ENCODE measurements around the gene HSD17B14. TPM values are rescaled to one million over a fixed set of nuclear protein-coding genes. Genes with fewer than 3 reads are reported as not detected.

HSD17B14 gene
- total and polyA plus RNA-seq, 2 of the 13 experiments (the other 11 are each of a cell fraction or from before 2014, with no cell fraction given) = 0.58 to 1.2 TPM

DNA sequence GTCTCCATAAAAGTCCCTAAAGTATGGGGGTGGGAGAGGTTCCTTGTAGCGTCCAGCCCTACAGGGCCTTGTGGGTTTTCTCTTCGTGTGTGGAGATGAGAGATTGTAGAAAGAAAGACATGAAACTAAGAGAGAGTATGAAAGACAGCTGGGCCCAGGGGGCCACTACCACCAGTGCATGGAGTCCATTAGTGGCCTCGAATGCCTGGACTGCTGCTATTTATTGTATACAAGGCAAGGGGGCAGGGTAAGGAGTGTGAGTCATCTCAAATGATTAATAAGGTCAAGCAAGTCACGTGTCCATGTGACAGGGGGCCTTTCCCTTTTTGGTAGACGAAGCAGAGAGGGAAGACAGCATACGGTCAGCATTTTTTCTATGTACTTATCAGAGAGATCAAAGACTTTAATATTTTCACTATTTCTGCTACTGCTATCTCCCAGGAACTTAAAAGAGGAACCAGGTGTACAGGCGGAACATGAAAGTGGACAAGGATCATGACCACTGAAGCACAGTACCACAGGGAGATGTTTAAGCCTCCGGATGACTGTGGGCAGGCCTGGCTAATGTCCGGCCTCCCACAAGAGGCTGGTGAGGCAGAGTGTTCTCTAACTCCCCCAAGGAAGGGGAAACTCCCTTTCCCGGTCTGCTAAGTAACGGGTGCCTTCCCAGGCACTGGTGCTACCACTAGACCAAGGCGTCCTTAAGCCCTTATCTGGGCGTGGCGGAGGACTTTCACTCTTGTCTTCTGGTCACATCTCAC, 55.5 kb downstream of the HSD17B14 start (continued):
- TF ChIP-seq ZNF34 (CRISPR knock-in tag; IDR thresholded peaks at IDR 0.05; ENCODE audit: borderline replicate concordance) = no peak
- TF ChIP-seq REL (CRISPR knock-in tag; conservative IDR thresholded peaks at IDR 0.05) = no peak
- no peak for TF ChIP-seq ZNF776 (CRISPR knock-in tag; IDR thresholded peaks at IDR 0.05)
- no peak for TF ChIP-seq ZNF772 (CRISPR knock-in tag; IDR thresholded peaks at IDR 0.05)
- TF ChIP-seq, protein P1, sequence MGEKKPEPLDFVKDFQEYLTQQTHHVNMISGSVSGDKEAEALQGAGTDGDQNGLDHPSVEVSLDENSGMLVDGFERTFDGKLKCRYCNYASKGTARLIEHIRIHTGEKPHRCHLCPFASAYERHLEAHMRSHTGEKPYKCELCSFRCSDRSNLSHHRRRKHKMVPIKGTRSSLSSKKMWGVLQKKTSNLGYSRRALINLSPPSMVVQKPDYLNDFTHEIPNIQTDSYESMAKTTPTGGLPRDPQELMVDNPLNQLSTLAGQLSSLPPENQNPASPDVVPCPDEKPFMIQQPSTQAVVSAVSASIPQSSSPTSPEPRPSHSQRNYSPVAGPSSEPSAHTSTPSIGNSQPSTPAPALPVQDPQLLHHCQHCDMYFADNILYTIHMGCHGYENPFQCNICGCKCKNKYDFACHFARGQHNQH (CRISPR knock-in tag; IDR thresholded peaks at IDR 0.05) = 0 out of 2 replicates have a peak, but pooled peaks have one; percentile 44
- 0 out of 2 replicates have a peak, but pooled peaks have one; percentile 30 for TF ChIP-seq SALL1 (CRISPR knock-in tag; IDR thresholded peaks at IDR 0.05)
- TF ChIP-seq, protein P2, sequence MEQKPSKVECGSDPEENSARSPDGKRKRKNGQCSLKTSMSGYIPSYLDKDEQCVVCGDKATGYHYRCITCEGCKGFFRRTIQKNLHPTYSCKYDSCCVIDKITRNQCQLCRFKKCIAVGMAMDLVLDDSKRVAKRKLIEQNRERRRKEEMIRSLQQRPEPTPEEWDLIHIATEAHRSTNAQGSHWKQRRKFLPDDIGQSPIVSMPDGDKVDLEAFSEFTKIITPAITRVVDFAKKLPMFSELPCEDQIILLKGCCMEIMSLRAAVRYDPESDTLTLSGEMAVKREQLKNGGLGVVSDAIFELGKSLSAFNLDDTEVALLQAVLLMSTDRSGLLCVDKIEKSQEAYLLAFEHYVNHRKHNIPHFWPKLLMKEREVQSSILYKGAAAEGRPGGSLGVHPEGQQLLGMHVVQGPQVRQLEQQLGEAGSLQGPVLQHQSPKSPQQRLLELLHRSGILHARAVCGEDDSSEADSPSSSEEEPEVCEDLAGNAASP (CRISPR knock-in tag; IDR thresholded peaks at IDR 0.05; ENCODE audit: borderline replicate concordance) = peak; percentile 28; the same call in 1 of the 2 replicates
- TF ChIP-seq, protein P3, sequence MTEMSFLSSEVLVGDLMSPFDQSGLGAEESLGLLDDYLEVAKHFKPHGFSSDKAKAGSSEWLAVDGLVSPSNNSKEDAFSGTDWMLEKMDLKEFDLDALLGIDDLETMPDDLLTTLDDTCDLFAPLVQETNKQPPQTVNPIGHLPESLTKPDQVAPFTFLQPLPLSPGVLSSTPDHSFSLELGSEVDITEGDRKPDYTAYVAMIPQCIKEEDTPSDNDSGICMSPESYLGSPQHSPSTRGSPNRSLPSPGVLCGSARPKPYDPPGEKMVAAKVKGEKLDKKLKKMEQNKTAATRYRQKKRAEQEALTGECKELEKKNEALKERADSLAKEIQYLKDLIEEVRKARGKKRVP (CRISPR knock-in tag; IDR thresholded peaks at IDR 0.05) = no peak
- no peak for TF ChIP-seq ZNF816 (CRISPR knock-in tag; IDR thresholded peaks at IDR 0.05; ENCODE audit: borderline replicate concordance)
- TF ChIP-seq, protein P4, sequence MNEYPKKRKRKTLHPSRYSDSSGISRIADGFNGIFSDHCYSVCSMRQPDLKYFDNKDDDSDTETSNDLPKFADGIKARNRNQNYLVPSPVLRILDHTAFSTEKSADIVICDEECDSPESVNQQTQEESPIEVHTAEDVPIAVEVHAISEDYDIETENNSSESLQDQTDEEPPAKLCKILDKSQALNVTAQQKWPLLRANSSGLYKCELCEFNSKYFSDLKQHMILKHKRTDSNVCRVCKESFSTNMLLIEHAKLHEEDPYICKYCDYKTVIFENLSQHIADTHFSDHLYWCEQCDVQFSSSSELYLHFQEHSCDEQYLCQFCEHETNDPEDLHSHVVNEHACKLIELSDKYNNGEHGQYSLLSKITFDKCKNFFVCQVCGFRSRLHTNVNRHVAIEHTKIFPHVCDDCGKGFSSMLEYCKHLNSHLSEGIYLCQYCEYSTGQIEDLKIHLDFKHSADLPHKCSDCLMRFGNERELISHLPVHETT (CRISPR knock-in tag; conservative IDR thresholded peaks at IDR 0.05) = no peak
- TF ChIP-seq, protein P5, sequence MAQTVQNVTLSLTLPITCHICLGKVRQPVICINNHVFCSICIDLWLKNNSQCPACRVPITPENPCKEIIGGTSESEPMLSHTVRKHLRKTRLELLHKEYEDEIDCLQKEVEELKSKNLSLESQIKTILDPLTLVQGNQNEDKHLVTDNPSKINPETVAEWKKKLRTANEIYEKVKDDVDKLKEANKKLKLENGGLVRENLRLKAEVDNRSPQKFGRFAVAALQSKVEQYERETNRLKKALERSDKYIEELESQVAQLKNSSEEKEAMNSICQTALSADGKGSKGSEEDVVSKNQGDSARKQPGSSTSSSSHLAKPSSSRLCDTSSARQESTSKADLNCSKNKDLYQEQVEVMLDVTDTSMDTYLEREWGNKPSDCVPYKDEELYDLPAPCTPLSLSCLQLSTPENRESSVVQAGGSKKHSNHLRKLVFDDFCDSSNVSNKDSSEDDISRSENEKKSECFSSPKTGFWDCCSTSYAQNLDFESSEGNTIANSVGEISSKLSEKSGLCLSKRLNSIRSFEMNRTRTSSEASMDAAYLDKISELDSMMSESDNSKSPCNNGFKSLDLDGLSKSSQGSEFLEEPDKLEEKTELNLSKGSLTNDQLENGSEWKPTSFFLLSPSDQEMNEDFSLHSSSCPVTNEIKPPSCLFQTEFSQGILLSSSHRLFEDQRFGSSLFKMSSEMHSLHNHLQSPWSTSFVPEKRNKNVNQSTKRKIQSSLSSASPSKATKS (CRISPR knock-in tag; IDR thresholded peaks at IDR 0.05) = no peak
- peak; percentile 63 for TF ChIP-seq MED1 (CRISPR knock-in tag; IDR thresholded peaks at IDR 0.05)
- no peak for TF ChIP-seq ZMYM4 (CRISPR knock-in tag; IDR thresholded peaks at IDR 0.05)
- no peak for TF ChIP-seq ATF7 (IDR thresholded peaks at IDR 0.05)
- no peak for TF ChIP-seq ATF7 (CRISPR knock-in tag; IDR thresholded peaks at IDR 0.05)
- TF ChIP-seq RAD51 (IDR thresholded peaks at IDR 0.05; ENCODE audit: borderline replicate concordance) = peak; percentile 87; the same call in 1 of the 2 replicates
- no peak for TF ChIP-seq ZNF30 (CRISPR knock-in tag; IDR thresholded peaks at IDR 0.05)
- TF ChIP-seq JUN (CRISPR knock-in tag; IDR thresholded peaks at IDR 0.05) = 0 out of 2 replicates have a peak, but pooled peaks have one; percentile 33
- TF ChIP-seq, protein P6, sequence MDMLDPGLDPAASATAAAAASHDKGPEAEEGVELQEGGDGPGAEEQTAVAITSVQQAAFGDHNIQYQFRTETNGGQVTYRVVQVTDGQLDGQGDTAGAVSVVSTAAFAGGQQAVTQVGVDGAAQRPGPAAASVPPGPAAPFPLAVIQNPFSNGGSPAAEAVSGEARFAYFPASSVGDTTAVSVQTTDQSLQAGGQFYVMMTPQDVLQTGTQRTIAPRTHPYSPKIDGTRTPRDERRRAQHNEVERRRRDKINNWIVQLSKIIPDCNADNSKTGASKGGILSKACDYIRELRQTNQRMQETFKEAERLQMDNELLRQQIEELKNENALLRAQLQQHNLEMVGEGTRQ (IDR thresholded peaks at IDR 0.05; ENCODE audit: low read depth, low read length) = peak; percentile 79
- TF ChIP-seq, protein P6 (CRISPR knock-in tag; IDR thresholded peaks at IDR 0.05; ENCODE audit: borderline replicate concordance) = peak; percentile 83; the same call in 1 of the 2 replicates

All from HepG2 (cell line).